GM12872 (cell line): Measurements from ENCODE around the gene ACSM5.

Experiments used
- CTCF ChIP-seq: IDR thresholded peaks from 3 replicates; pipeline ENCODE4 v1.5.1; 2011; ENCODE audit warnings: low read depth, mild to moderate bottlenecking, low read length, moderate library complexity; ENCODE audit not compliant: insufficient read depth

Gene ACSM5

GRCh38 chr16:20380782-20381181, 28.6 kb upstream of the ACSM5 start:
- TF ChIP-seq CTCF, result no peak

GRCh38 chr16:20382202-20382948, 27.0 kb upstream of the ACSM5 start:
- TF ChIP-seq CTCF, result no peak

GRCh38 chr16:20383106-20384029, 26.0 kb upstream of the ACSM5 start:
- TF ChIP-seq CTCF, result peak; percentile 88

- peak; percentile 81 for TF ChIP-seq CTCF
Observed at GRCh38 chr16:20385844-20386832, 23.2 kb upstream of the ACSM5 start.

- no peak for TF ChIP-seq CTCF
Observed at GRCh38 chr16:20387978-20388377, 21.4 kb upstream of the ACSM5 start.

- no peak for TF ChIP-seq CTCF
Observed at GRCh38 chr16:20388854-20389253, 20.5 kb upstream of the ACSM5 start.

- TF ChIP-seq CTCF, result no peak
Observed at GRCh38 chr16:20391045-20391444, 18.3 kb upstream of the ACSM5 start.
